Neural progenitor cell (in vitro differentiated cells): Measurements from ENCODE around the gene SLIT1.

Experiments used
- CTCF ChIP-seq: fragments of 200-600 bp; sonication (generic); IDR thresholded peaks from 2 replicates; pipeline ENCODE4 v1.5.1; 2017; ENCODE audit warnings: antibody characterized with exemption, mild to moderate bottlenecking
- EZH2 ChIP-seq: fragments of 200-600 bp; sonication (generic); IDR thresholded peaks from 2 replicates; pipeline ENCODE4 v1.6.1; 2017; ENCODE audit warnings: antibody characterized with exemption, mild to moderate bottlenecking, moderate library complexity
- EZH2phosphoT487 ChIP-seq: fragments of 200-600 bp; sonication (generic); IDR thresholded peaks from 2 replicates; pipeline ENCODE4 v1.6.1; 2017; ENCODE audit warnings: antibody characterized with exemption

- TF ChIP-seq CTCF (no peak), EZH2 (no peak), EZH2phosphoT487 (no peak)
Measured at GRCh38 chr10:97047083-97047736, 138.5 kb downstream of the SLIT1 start.
